Loucy (cell line): ENCODE measurements around the gene ZSWIM4.

Source experiments
- CTCF ChIP-seq: fragments of 200-600 bp; sonication (generic); conservative IDR thresholded peaks from 2 replicates; pipeline ENCODE4 v1.5.1; 2014; ENCODE audit warnings: mild to moderate bottlenecking, antibody characterized with exemption, low read length
- EZH2phosphoT487 ChIP-seq: fragments of 200-600 bp; IDR thresholded peaks from 2 replicates; pipeline ENCODE4 v1.6.1; 2018; ENCODE audit warnings: antibody characterized with exemption, mild to moderate bottlenecking, moderate library complexity, borderline replicate concordance

GRCh38 chr19:13869281-13869680, 74.0 kb downstream of the ZSWIM4 start:
- TF ChIP-seq CTCF (no peak), EZH2phosphoT487 (no peak)
